HEK293 (cell line): ENCODE results near the gene ELAPOR1.

ENCODE experiments used
- GLIS1 ChIP-seq: fragments of 450-650 bp; formaldehyde crosslinking; IDR thresholded peaks from 2 replicates; pipeline ENCODE4 v1.5.1; 2016; ENCODE audit warnings: missing biosample characterization, missing genetic modification characterization
- KLF1 ChIP-seq: fragments of 450-650 bp; formaldehyde crosslinking; IDR thresholded peaks from 2 replicates; pipeline ENCODE4 v1.5.1; 2016; ENCODE audit warnings: missing biosample characterization, missing genetic modification characterization
- KLF8 ChIP-seq: fragments of 450-650 bp; formaldehyde crosslinking; IDR thresholded peaks from 2 replicates; pipeline ENCODE4 v1.5.1; 2016; ENCODE audit warnings: missing biosample characterization, missing genetic modification characterization
- MYNN ChIP-seq: fragments of 450-650 bp; formaldehyde crosslinking; IDR thresholded peaks from 2 replicates; pipeline ENCODE4 v1.5.1; 2016; ENCODE audit warnings: missing biosample characterization, missing genetic modification characterization, borderline replicate concordance
- OVOL3 ChIP-seq: fragments of 450-650 bp; formaldehyde crosslinking; IDR thresholded peaks from 2 replicates; pipeline ENCODE4 v1.5.1; 2016; ENCODE audit warnings: missing biosample characterization, missing genetic modification characterization
- RBAK ChIP-seq: fragments of 450-650 bp; formaldehyde crosslinking; IDR thresholded peaks from 2 replicates; pipeline ENCODE4 v1.5.1; 2016; ENCODE audit warnings: missing biosample characterization, missing genetic modification characterization
- SALL2 ChIP-seq: fragments of 450-650 bp; formaldehyde crosslinking; IDR thresholded peaks from 2 replicates; pipeline ENCODE4 v1.5.0; 2017; ENCODE audit warnings: missing biosample characterization, mild to moderate bottlenecking, missing genetic modification characterization, borderline replicate concordance
- SCRT1 ChIP-seq: fragments of 450-650 bp; formaldehyde crosslinking; IDR thresholded peaks from 2 replicates; pipeline ENCODE4 v1.5.1; 2016; ENCODE audit warnings: missing biosample characterization, missing genetic modification characterization, borderline replicate concordance
- SP2 ChIP-seq: fragments of 450-650 bp; formaldehyde crosslinking; IDR thresholded peaks from 2 replicates; pipeline ENCODE4 v1.5.1; 2016; ENCODE audit warnings: missing biosample characterization, missing genetic modification characterization
- ZBTB17 ChIP-seq: fragments of 450-650 bp; formaldehyde crosslinking; IDR thresholded peaks from 2 replicates; pipeline ENCODE4 v1.5.1; 2016; ENCODE audit warnings: missing biosample characterization, missing genetic modification characterization
- ZFHX2 ChIP-seq: fragments of 450-650 bp; formaldehyde crosslinking; conservative IDR thresholded peaks from 2 replicates; pipeline ENCODE4 v1.5.1; 2016; ENCODE audit warnings: missing biosample characterization, missing genetic modification characterization
- ZIC2 ChIP-seq: fragments of 450-650 bp; formaldehyde crosslinking; IDR thresholded peaks from 2 replicates; pipeline ENCODE4 v1.5.1; 2016; ENCODE audit warnings: missing biosample characterization, missing genetic modification characterization
- ZNF112 ChIP-seq: fragments of 450-650 bp; formaldehyde crosslinking; IDR thresholded peaks from 2 replicates; pipeline ENCODE4 v1.5.0; 2017; ENCODE audit warnings: missing biosample characterization, missing genetic modification characterization
- ZNF133 ChIP-seq: fragments of 450-650 bp; formaldehyde crosslinking; IDR thresholded peaks from 2 replicates; pipeline ENCODE4 v1.5.1; 2016; ENCODE audit warnings: missing biosample characterization, missing genetic modification characterization
- ZNF155 ChIP-seq: fragments of 450-650 bp; formaldehyde crosslinking; IDR thresholded peaks from 2 replicates; pipeline ENCODE4 v1.5.1; 2016; ENCODE audit warnings: missing biosample characterization, missing genetic modification characterization
- ZNF169 ChIP-seq: fragments of 450-650 bp; formaldehyde crosslinking; IDR thresholded peaks from 2 replicates; pipeline ENCODE4 v1.5.1; 2016; ENCODE audit warnings: missing biosample characterization, missing genetic modification characterization
- ZNF266 ChIP-seq: fragments of 450-650 bp; formaldehyde crosslinking; IDR thresholded peaks from 2 replicates; pipeline ENCODE4 v1.5.1; 2016; ENCODE audit warnings: missing biosample characterization, missing genetic modification characterization, low read depth
- ZNF521 ChIP-seq: fragments of 450-650 bp; formaldehyde crosslinking; IDR thresholded peaks from 2 replicates; pipeline ENCODE4 v1.5.1; 2017; ENCODE audit warnings: missing biosample characterization, mild to moderate bottlenecking, missing genetic modification characterization
- ZNF549 ChIP-seq: fragments of 450-650 bp; IDR thresholded peaks from 2 replicates; pipeline ENCODE4 v1.5.1; 2018; ENCODE audit warnings: missing biosample characterization, missing genetic modification characterization, mild to moderate bottlenecking, inconsistent platforms, moderate library complexity
- ZNF560 ChIP-seq: fragments of 450-650 bp; formaldehyde crosslinking; IDR thresholded peaks from 2 replicates; pipeline ENCODE4 v1.5.1; 2017; ENCODE audit warnings: missing biosample characterization, missing genetic modification characterization, borderline replicate concordance
- ZNF561 ChIP-seq: fragments of 450-650 bp; IDR thresholded peaks from 2 replicates; pipeline ENCODE4 v1.5.1; 2018; ENCODE audit warnings: missing biosample characterization, missing genetic modification characterization, borderline replicate concordance
- ZNF571 ChIP-seq: fragments of 450-650 bp; formaldehyde crosslinking; IDR thresholded peaks from 2 replicates; pipeline ENCODE4 v1.5.0; 2017; ENCODE audit warnings: missing biosample characterization, missing genetic modification characterization
- ZNF645 ChIP-seq: fragments of 450-650 bp; formaldehyde crosslinking; IDR thresholded peaks from 2 replicates; pipeline ENCODE4; 2016; ENCODE audit warnings: missing biosample characterization, missing genetic modification characterization
- ZNF664 ChIP-seq: fragments of 450-650 bp; formaldehyde crosslinking; IDR thresholded peaks from 2 replicates; pipeline ENCODE4 v1.5.1; 2016; ENCODE audit warnings: missing biosample characterization, missing genetic modification characterization
- ZNF677 ChIP-seq: fragments of 450-650 bp; IDR thresholded peaks from 2 replicates; pipeline ENCODE4 v1.5.0; 2018; ENCODE audit warnings: missing biosample characterization, mild to moderate bottlenecking, missing genetic modification characterization, moderate library complexity
- ZNF707 ChIP-seq: fragments of 450-650 bp; formaldehyde crosslinking; IDR thresholded peaks from 2 replicates; pipeline ENCODE4 v1.5.1; 2016; ENCODE audit warnings: missing biosample characterization, missing genetic modification characterization
- ZNF792 ChIP-seq: fragments of 450-650 bp; formaldehyde crosslinking; IDR thresholded peaks from 2 replicates; pipeline ENCODE4 v1.5.1; 2016; ENCODE audit warnings: missing biosample characterization, missing genetic modification characterization
- ZNF837 ChIP-seq: fragments of 450-650 bp; formaldehyde crosslinking; IDR thresholded peaks from 2 replicates; pipeline ENCODE4 v1.5.1; 2016; ENCODE audit warnings: missing biosample characterization, missing genetic modification characterization
- ZXDB ChIP-seq: fragments of 450-650 bp; formaldehyde crosslinking; IDR thresholded peaks from 2 replicates; pipeline ENCODE4 v1.5.1; 2016; ENCODE audit warnings: missing biosample characterization, missing genetic modification characterization
- TF ChIP-seq, protein P1 (sequence below): fragments of 450-650 bp; formaldehyde crosslinking; IDR thresholded peaks from 2 replicates; pipeline ENCODE4 v1.5.1; 2017; ENCODE audit warnings: missing biosample characterization, missing genetic modification characterization
- TF ChIP-seq, protein P2 (sequence below): fragments of 450-650 bp; formaldehyde crosslinking; IDR thresholded peaks from 2 replicates; pipeline ENCODE4 v1.5.1; 2016; ENCODE audit warnings: missing biosample characterization, missing genetic modification characterization, borderline replicate concordance
- TF ChIP-seq, protein P3 (sequence below): fragments of 450-650 bp; formaldehyde crosslinking; IDR thresholded peaks from 2 replicates; pipeline ENCODE4 v1.5.1; 2016; ENCODE audit warnings: missing biosample characterization, missing genetic modification characterization
- TF ChIP-seq, protein P4 (sequence below): fragments of 450-650 bp; formaldehyde crosslinking; IDR thresholded peaks from 2 replicates; pipeline ENCODE4 v1.5.0; 2017; ENCODE audit warnings: missing biosample characterization, missing genetic modification characterization, borderline replicate concordance
- TF ChIP-seq, protein P5 (sequence below): fragments of 450-650 bp; formaldehyde crosslinking; IDR thresholded peaks from 2 replicates; pipeline ENCODE4 v1.5.1; 2016; ENCODE audit warnings: missing biosample characterization, missing genetic modification characterization

The ELAPOR1 gene

GRCh38 chr1:109094377-109094803 lies 19.5 kb upstream of the ELAPOR1 start (continued):
- TF ChIP-seq SP2 (tag by site-specific recombination): no peak
- peak; percentile 49; the same call in 1 of the 2 replicates for TF ChIP-seq SCRT1
- TF ChIP-seq SALL2 (tag by site-specific recombination): no peak
- TF ChIP-seq ZNF266: no peak
- TF ChIP-seq ZNF155: no peak
- no peak for TF ChIP-seq ZNF169
- TF ChIP-seq MYNN (tag by site-specific recombination): no peak
- TF ChIP-seq ZNF112 (tag by site-specific recombination): no peak
- no peak for TF ChIP-seq ZNF677 (tag by site-specific recombination)
- peak; percentile 77 for TF ChIP-seq ZBTB17 (tag by site-specific recombination)
- TF ChIP-seq, protein P1, sequence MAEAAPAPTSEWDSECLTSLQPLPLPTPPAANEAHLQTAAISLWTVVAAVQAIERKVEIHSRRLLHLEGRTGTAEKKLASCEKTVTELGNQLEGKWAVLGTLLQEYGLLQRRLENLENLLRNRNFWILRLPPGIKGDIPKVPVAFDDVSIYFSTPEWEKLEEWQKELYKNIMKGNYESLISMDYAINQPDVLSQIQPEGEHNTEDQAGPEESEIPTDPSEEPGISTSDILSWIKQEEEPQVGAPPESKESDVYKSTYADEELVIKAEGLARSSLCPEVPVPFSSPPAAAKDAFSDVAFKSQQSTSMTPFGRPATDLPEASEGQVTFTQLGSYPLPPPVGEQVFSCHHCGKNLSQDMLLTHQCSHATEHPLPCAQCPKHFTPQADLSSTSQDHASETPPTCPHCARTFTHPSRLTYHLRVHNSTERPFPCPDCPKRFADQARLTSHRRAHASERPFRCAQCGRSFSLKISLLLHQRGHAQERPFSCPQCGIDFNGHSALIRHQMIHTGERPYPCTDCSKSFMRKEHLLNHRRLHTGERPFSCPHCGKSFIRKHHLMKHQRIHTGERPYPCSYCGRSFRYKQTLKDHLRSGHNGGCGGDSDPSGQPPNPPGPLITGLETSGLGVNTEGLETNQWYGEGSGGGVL (tag by site-specific recombination): no peak
- no peak for TF ChIP-seq RBAK (tag by site-specific recombination)
- TF ChIP-seq KLF1: no peak
- TF ChIP-seq ZIC2 (tag by site-specific recombination): no peak
- TF ChIP-seq ZNF549 (tag by site-specific recombination): no peak
- TF ChIP-seq ZXDB: peak; percentile 82
- TF ChIP-seq ZNF133 (tag by site-specific recombination): no peak
- TF ChIP-seq, protein P2, sequence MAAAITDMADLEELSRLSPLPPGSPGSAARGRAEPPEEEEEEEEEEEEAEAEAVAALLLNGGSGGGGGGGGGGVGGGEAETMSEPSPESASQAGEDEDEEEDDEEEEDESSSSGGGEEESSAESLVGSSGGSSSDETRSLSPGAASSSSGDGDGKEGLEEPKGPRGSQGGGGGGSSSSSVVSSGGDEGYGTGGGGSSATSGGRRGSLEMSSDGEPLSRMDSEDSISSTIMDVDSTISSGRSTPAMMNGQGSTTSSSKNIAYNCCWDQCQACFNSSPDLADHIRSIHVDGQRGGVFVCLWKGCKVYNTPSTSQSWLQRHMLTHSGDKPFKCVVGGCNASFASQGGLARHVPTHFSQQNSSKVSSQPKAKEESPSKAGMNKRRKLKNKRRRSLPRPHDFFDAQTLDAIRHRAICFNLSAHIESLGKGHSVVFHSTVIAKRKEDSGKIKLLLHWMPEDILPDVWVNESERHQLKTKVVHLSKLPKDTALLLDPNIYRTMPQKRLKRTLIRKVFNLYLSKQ (tag by site-specific recombination): no peak
- no peak for TF ChIP-seq GLIS1
- no peak for TF ChIP-seq ZNF664 (tag by site-specific recombination)
- no peak for TF ChIP-seq ZNF571 (tag by site-specific recombination)
- TF ChIP-seq ZNF707 (tag by site-specific recombination): no peak
- TF ChIP-seq, protein P3, sequence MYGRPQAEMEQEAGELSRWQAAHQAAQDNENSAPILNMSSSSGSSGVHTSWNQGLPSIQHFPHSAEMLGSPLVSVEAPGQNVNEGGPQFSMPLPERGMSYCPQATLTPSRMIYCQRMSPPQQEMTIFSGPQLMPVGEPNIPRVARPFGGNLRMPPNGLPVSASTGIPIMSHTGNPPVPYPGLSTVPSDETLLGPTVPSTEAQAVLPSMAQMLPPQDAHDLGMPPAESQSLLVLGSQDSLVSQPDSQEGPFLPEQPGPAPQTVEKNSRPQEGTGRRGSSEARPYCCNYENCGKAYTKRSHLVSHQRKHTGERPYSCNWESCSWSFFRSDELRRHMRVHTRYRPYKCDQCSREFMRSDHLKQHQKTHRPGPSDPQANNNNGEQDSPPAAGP (tag by site-specific recombination): 0 out of 2 replicates have a peak, but pooled peaks have one; percentile 39
- TF ChIP-seq OVOL3 (tag by site-specific recombination): no peak
- TF ChIP-seq ZNF792: no peak
- TF ChIP-seq ZNF561 (tag by site-specific recombination): no peak
- TF ChIP-seq, protein P4, sequence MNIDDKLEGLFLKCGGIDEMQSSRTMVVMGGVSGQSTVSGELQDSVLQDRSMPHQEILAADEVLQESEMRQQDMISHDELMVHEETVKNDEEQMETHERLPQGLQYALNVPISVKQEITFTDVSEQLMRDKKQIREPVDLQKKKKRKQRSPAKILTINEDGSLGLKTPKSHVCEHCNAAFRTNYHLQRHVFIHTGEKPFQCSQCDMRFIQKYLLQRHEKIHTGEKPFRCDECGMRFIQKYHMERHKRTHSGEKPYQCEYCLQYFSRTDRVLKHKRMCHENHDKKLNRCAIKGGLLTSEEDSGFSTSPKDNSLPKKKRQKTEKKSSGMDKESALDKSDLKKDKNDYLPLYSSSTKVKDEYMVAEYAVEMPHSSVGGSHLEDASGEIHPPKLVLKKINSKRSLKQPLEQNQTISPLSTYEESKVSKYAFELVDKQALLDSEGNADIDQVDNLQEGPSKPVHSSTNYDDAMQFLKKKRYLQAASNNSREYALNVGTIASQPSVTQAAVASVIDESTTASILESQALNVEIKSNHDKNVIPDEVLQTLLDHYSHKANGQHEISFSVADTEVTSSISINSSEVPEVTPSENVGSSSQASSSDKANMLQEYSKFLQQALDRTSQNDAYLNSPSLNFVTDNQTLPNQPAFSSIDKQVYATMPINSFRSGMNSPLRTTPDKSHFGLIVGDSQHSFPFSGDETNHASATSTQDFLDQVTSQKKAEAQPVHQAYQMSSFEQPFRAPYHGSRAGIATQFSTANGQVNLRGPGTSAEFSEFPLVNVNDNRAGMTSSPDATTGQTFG (tag by site-specific recombination): no peak
- no peak for TF ChIP-seq ZNF521
- 0 out of 2 replicates have a peak, but pooled peaks have one; percentile 12 for TF ChIP-seq KLF8 (tag by site-specific recombination)
- no peak for TF ChIP-seq ZFHX2
- no peak for TF ChIP-seq ZNF560 (tag by site-specific recombination)
- TF ChIP-seq, protein P5, sequence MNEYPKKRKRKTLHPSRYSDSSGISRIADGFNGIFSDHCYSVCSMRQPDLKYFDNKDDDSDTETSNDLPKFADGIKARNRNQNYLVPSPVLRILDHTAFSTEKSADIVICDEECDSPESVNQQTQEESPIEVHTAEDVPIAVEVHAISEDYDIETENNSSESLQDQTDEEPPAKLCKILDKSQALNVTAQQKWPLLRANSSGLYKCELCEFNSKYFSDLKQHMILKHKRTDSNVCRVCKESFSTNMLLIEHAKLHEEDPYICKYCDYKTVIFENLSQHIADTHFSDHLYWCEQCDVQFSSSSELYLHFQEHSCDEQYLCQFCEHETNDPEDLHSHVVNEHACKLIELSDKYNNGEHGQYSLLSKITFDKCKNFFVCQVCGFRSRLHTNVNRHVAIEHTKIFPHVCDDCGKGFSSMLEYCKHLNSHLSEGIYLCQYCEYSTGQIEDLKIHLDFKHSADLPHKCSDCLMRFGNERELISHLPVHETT (tag by site-specific recombination): 0 out of 2 replicates have a peak, but pooled peaks have one; percentile 20
- no peak for TF ChIP-seq ZNF837 (tag by site-specific recombination)
- TF ChIP-seq ZNF645 (tag by site-specific recombination): no peak
